HG02870 (cell line): Measurements from ENCODE around the gene KYAT1.
"Not testable (repeated sequence)": the region's sequence is repeated elsewhere in the genome, so short reads cannot be mapped to it uniquely, and the experiment has no call there.

Experiments used
- ATAC-seq: cut with Tn5 transposase; IDR thresholded peaks from one replicate; pipeline ENCODE4 v1.9.1; 2021; ENCODE audit warnings: mild to moderate bottlenecking, moderate library complexity; ENCODE audit not compliant: unreplicated experiment

Gene KYAT1

GRCh38 chr9:128886211-128886891 lies 4.6 kb upstream of the KYAT1 start:
- no peak for ATAC-seq

GRCh38 chr9:128885798-128886197 lies 4.0 kb upstream of the KYAT1 start:
- ATAC-seq = no peak

GRCh38 chr9:128885376-128885775 lies 3.6 kb upstream of the KYAT1 start:
- ATAC-seq = no peak

GRCh38 chr9:128884164-128884563 lies 2.4 kb upstream of the KYAT1 start:
- ATAC-seq = no peak

GRCh38 chr9:128882677-128883603 lies 1.2 kb upstream of the KYAT1 start:
- no peak for ATAC-seq

- no peak for ATAC-seq
Observed at GRCh38 chr9:128877852-128878251, 3.9 kb downstream of the KYAT1 start.

GRCh38 chr9:128870941-128871265 lies 10.8 kb downstream of the KYAT1 start:
- not testable (repeated sequence) for ATAC-seq

- no peak for ATAC-seq
Observed at GRCh38 chr9:128870128-128870940, 11.4 kb downstream of the KYAT1 start.

- ATAC-seq = no peak
Observed at GRCh38 chr9:128863647-128864046, 18.1 kb downstream of the KYAT1 start.

GRCh38 chr9:128862401-128862851 lies 19.3 kb downstream of the KYAT1 start:
- ATAC-seq = no peak

- ATAC-seq = no peak
Observed at GRCh38 chr9:128861501-128861900, 20.2 kb downstream of the KYAT1 start.

- no peak for ATAC-seq
Observed at GRCh38 chr9:128860937-128861336, 20.8 kb downstream of the KYAT1 start.

- not testable (repeated sequence) for ATAC-seq
Observed at GRCh38 chr9:128858476-128858875, 23.3 kb downstream of the KYAT1 start.

- ATAC-seq = not testable (repeated sequence)
Observed at GRCh38 chr9:128854454-128854853, 27.3 kb downstream of the KYAT1 start.

- not testable (repeated sequence) for ATAC-seq
Observed at GRCh38 chr9:128852646-128853045, 29.1 kb downstream of the KYAT1 start.

- ATAC-seq = not testable (repeated sequence)
Observed at GRCh38 chr9:128851779-128852600, 29.8 kb downstream of the KYAT1 start.

GRCh38 chr9:128851024-128851423 lies 30.7 kb downstream of the KYAT1 start:
- not testable (repeated sequence) for ATAC-seq

- no peak for ATAC-seq
Observed at GRCh38 chr9:128847803-128848202, 33.9 kb downstream of the KYAT1 start.

- no peak for ATAC-seq
Observed at GRCh38 chr9:128846680-128847030, 35.1 kb downstream of the KYAT1 start.

- ATAC-seq = no peak
Observed at GRCh38 chr9:128845186-128845931, 36.4 kb downstream of the KYAT1 start.
